Measurements from ENCODE around the gene PCSK9.

Gene PCSK9

GRCh38 chr1:55035904-55036303 is 3.4 kb upstream of the PCSK9 start:
- TF ChIP-seq TAF1 (IDR thresholded peaks at IDR 0.05; ENCODE audit: low read depth) (no peak), CEBPB (IDR thresholded peaks at IDR 0.05) (no peak), EGR1 (IDR thresholded peaks at IDR 0.05) (no peak), ZBTB7A (IDR thresholded peaks at IDR 0.05; ENCODE audit: low read depth) (no peak), NFIC (IDR thresholded peaks at IDR 0.05) (no peak), REST (IDR thresholded peaks at IDR 0.05; ENCODE audit: low read depth) (no peak), TCF12 (IDR thresholded peaks at IDR 0.05; ENCODE audit: low read depth) (no peak)

GRCh38 chr1:55037733-55038551 is 1.4 kb upstream of the PCSK9 start:
- TF ChIP-seq CEBPB (IDR thresholded peaks at IDR 0.05) (no peak), RAD21 (IDR thresholded peaks at IDR 0.05; ENCODE audit: low read depth) (no peak), USF1 (IDR thresholded peaks at IDR 0.05) (no peak), MAX (IDR thresholded peaks at IDR 0.05) (no peak), FOXM1 (IDR thresholded peaks at IDR 0.05; ENCODE audit: borderline replicate concordance, low read depth) (no peak), YY1 (IDR thresholded peaks at IDR 0.05; ENCODE audit: low read depth) (no peak), TCF12 (IDR thresholded peaks at IDR 0.05; ENCODE audit: low read depth) (no peak), REST (IDR thresholded peaks at IDR 0.05; ENCODE audit: low read depth) (no peak), ZBTB7A (IDR thresholded peaks at IDR 0.05; ENCODE audit: low read depth) (no peak), EGR1 (IDR thresholded peaks at IDR 0.05) (no peak)

GRCh38 chr1:55038552-55038838 is 853 bp upstream of the PCSK9 start:
- TF ChIP-seq CREB1 (IDR thresholded peaks at IDR 0.05; ENCODE audit: low read depth) (no peak), ZBTB7A (IDR thresholded peaks at IDR 0.05; ENCODE audit: low read depth) (no peak), RAD21 (IDR thresholded peaks at IDR 0.05; ENCODE audit: low read depth) (no peak), REST (IDR thresholded peaks at IDR 0.05; ENCODE audit: low read depth) (no peak), CEBPB (IDR thresholded peaks at IDR 0.05) (no peak), EP300 (IDR thresholded peaks at IDR 0.05; ENCODE audit: borderline replicate concordance) (no peak), TCF12 (IDR thresholded peaks at IDR 0.05; ENCODE audit: low read depth) (no peak), TAF1 (IDR thresholded peaks at IDR 0.05; ENCODE audit: low read depth) (no peak), MAX (IDR thresholded peaks at IDR 0.05) (no peak), NFIC (IDR thresholded peaks at IDR 0.05) (no peak), USF1 (IDR thresholded peaks at IDR 0.05) (no peak), EGR1 (IDR thresholded peaks at IDR 0.05) (no peak)

GRCh38 chr1:55038974-55039341 is 390 bp upstream of the PCSK9 start:
- TF ChIP-seq TEAD4 (IDR thresholded peaks at IDR 0.05) (no peak), EGR1 (IDR thresholded peaks at IDR 0.05) (peak; percentile 55)
